HepG2 (cell line): ENCODE data around the gene WNK2. TPM values are rescaled to one million over a fixed set of nuclear protein-coding genes. Genes with fewer than 3 reads are reported as not detected.

Source experiments
- ATF4 ChIP-seq, 2 experiments: fragments of 450-650 bp in 1 of 2; sonication (generic) in 1 of 2; formaldehyde crosslinking; IDR thresholded peaks; 2 replicates each; pipeline versions ENCODE4 v1.5.0 to v1.8.0; 2020 to 2022; ENCODE audit warnings: mild to moderate bottlenecking in 1 of 2, missing genetic modification reagents in 1 of 2
- BORCS8-MEF2B ChIP-seq: sonication (generic); formaldehyde crosslinking; IDR thresholded peaks from 2 replicates; pipeline ENCODE4 v1.8.0; 2022; ENCODE audit warnings: mild to moderate bottlenecking, missing genetic modification reagents
- ETV5 ChIP-seq: IDR thresholded peaks from 2 replicates; pipeline ENCODE4 v1.6.1; 2018; ENCODE audit warnings: missing biosample characterization, missing genetic modification reagents, inconsistent platforms, borderline replicate concordance
- HOXA3 ChIP-seq: sonication (generic); formaldehyde crosslinking; IDR thresholded peaks from 2 replicates; pipeline ENCODE4 v1.5.0; 2020; ENCODE audit warnings: missing genetic modification reagents
- NFKB2 ChIP-seq: sonication (generic); formaldehyde crosslinking; IDR thresholded peaks from 2 replicates; pipeline ENCODE4 v1.4.0; 2020; ENCODE audit warnings: missing genetic modification reagents, borderline replicate concordance
- NR3C1 ChIP-seq: sonication (generic); formaldehyde crosslinking; IDR thresholded peaks from 2 replicates; pipeline ENCODE4 v1.4.0; 2020; ENCODE audit warnings: missing genetic modification reagents
- POGK ChIP-seq: sonication (generic); formaldehyde crosslinking; conservative IDR thresholded peaks from 2 replicates; pipeline ENCODE4 v1.8.0; 2022; ENCODE audit warnings: mild to moderate bottlenecking, moderate library complexity, missing genetic modification reagents
- RBM39 ChIP-seq: fragments of 200-400 bp; formaldehyde crosslinking; IDR thresholded peaks from one replicate; pipeline ENCODE4 v1.6.1; 2018; ENCODE audit warnings: antibody characterized with exemption, mild to moderate bottlenecking, low read depth, low read length; ENCODE audit not compliant: poor library complexity, severe bottlenecking
- RFX5 ChIP-seq: IDR thresholded peaks from 2 replicates; pipeline ENCODE4 v1.6.1; 2011; ENCODE audit warnings: low read depth, low read length, improper control_type of control experiment
- SP140L ChIP-seq: sonication (generic); formaldehyde crosslinking; IDR thresholded peaks from 2 replicates; pipeline ENCODE4 v1.4.0; 2020; ENCODE audit warnings: missing genetic modification reagents, borderline replicate concordance
- TEAD3 ChIP-seq: optimal IDR thresholded peaks from 2 replicates; pipeline ENCODE3; 2016; ENCODE audit warnings: borderline replicate concordance
- ZC3H4 ChIP-seq: sonication (generic); formaldehyde crosslinking; IDR thresholded peaks from 2 replicates; pipeline ENCODE4 v1.4.0; 2020; ENCODE audit warnings: missing genetic modification reagents, borderline replicate concordance
- ZNF468 ChIP-seq: sonication (generic); formaldehyde crosslinking; IDR thresholded peaks from 2 replicates; pipeline ENCODE4 v1.8.0; 2022; ENCODE audit warnings: mild to moderate bottlenecking, moderate library complexity, missing genetic modification reagents
- ZNF580 ChIP-seq: IDR thresholded peaks from 2 replicates; pipeline ENCODE4 v1.6.1; 2016; ENCODE audit warnings: low read depth, borderline replicate concordance
- ZNF652 ChIP-seq: IDR thresholded peaks from 2 replicates; pipeline ENCODE4 v1.6.1; 2016; ENCODE audit warnings: low read depth, borderline replicate concordance
- polyA plus RNA-seq, 8 experiments: library from polyadenylated mRNA; depleted of rRNA in 3 of 8; stranded (reverse) in 7 of 8; unstranded in 1 of 8; fragments of >200 nt; fragmentation: Illumina TruSeq in 4 of 8; extraction: Trizol in 4 of 8; gene quantifications; 2 replicates each; pipeline versions ENCODE4 v1.2.1 to v1.2.3, GENCODE V29; 2011 to 2016; ENCODE audit warnings: low read depth in 4 of 8, missing spikeins in 1 of 8, mixed read lengths in 1 of 8; ENCODE audit not compliant: insufficient read depth in 1 of 8
- total RNA-seq, 5 experiments: library from RNA; depleted of rRNA; stranded (reverse); fragments of >200 nt; fragmentation: Illumina TruSeq; extraction: Trizol; gene quantifications; 2 replicates each; pipeline ENCODE4 v1.2.3, GENCODE V29; 2016; ENCODE audit warnings: low read depth in 1 of 5
- TF ChIP-seq, protein P1 (sequence below): sonication (generic); formaldehyde crosslinking; IDR thresholded peaks from 2 replicates; pipeline ENCODE4 v1.5.0; 2020; ENCODE audit warnings: mild to moderate bottlenecking, missing genetic modification reagents
- TF ChIP-seq, protein P2 (sequence below): sonication (generic); formaldehyde crosslinking; IDR thresholded peaks from 2 replicates; pipeline ENCODE4 v1.4.0; 2020; ENCODE audit warnings: missing genetic modification reagents, borderline replicate concordance
- TF ChIP-seq, protein P3 (sequence below): fragments of 450-650 bp; IDR thresholded peaks from 2 replicates; pipeline ENCODE4 v1.6.1; 2017

Gene WNK2
- total and polyA plus RNA-seq, 2 of the 13 experiments (the other 11 are each of a cell fraction or from before 2014, with no cell fraction given), result 10.5 to 12.0 TPM

GRCh38 chr9:93299418-93300174, 115.7 kb downstream of the WNK2 start (continued):
- TF ChIP-seq ZNF580 (CRISPR knock-in tag) (peak; percentile 84; the same call in 1 of the 2 replicates), POGK (peak; percentile 80; the same call in 1 of the 2 replicates), SP140L (CRISPR knock-in tag) (no peak), TEAD3 (CRISPR knock-in tag) (peak; percentile 44), ZNF468 (CRISPR knock-in tag) (no peak), ATF4 (CRISPR knock-in tag; IDR thresholded peaks at IDR 0.05) (no peak), HOXA3 (CRISPR knock-in tag) (peak; percentile 83), ETV5 (peak; percentile 90), NFKB2 (no peak), ZC3H4 (peak; percentile 6; the same call in 1 of the 2 replicates), ZNF652 (CRISPR knock-in tag) (no peak), RFX5 (no peak), BORCS8-MEF2B (CRISPR knock-in tag) (peak; percentile 69; the same call in 1 of the 2 replicates), RBM39 (no peak), NR3C1 (CRISPR knock-in tag) (no peak)
- TF ChIP-seq, protein P1, sequence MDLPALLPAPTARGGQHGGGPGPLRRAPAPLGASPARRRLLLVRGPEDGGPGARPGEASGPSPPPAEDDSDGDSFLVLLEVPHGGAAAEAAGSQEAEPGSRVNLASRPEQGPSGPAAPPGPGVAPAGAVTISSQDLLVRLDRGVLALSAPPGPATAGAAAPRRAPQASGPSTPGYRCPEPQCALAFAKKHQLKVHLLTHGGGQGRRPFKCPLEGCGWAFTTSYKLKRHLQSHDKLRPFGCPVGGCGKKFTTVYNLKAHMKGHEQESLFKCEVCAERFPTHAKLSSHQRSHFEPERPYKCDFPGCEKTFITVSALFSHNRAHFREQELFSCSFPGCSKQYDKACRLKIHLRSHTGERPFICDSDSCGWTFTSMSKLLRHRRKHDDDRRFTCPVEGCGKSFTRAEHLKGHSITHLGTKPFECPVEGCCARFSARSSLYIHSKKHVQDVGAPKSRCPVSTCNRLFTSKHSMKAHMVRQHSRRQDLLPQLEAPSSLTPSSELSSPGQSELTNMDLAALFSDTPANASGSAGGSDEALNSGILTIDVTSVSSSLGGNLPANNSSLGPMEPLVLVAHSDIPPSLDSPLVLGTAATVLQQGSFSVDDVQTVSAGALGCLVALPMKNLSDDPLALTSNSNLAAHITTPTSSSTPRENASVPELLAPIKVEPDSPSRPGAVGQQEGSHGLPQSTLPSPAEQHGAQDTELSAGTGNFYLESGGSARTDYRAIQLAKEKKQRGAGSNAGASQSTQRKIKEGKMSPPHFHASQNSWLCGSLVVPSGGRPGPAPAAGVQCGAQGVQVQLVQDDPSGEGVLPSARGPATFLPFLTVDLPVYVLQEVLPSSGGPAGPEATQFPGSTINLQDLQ (CRISPR knock-in tag), result 0 out of 2 replicates have a peak, but pooled peaks have one; percentile 73
- TF ChIP-seq, protein P2, sequence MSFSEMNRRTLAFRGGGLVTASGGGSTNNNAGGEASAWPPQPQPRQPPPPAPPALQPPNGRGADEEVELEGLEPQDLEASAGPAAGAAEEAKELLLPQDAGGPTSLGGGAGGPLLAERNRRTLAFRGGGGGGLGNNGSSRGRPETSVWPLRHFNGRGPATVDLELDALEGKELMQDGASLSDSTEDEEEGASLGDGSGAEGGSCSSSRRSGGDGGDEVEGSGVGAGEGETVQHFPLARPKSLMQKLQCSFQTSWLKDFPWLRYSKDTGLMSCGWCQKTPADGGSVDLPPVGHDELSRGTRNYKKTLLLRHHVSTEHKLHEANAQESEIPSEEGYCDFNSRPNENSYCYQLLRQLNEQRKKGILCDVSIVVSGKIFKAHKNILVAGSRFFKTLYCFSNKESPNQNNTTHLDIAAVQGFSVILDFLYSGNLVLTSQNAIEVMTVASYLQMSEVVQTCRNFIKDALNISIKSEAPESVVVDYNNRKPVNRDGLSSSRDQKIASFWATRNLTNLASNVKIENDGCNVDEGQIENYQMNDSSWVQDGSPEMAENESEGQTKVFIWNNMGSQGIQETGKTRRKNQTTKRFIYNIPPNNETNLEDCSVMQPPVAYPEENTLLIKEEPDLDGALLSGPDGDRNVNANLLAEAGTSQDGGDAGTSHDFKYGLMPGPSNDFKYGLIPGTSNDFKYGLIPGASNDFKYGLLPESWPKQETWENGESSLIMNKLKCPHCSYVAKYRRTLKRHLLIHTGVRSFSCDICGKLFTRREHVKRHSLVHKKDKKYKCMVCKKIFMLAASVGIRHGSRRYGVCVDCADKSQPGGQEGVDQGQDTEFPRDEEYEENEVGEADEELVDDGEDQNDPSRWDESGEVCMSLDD (CRISPR knock-in tag), result no peak
- TF ChIP-seq, protein P3, sequence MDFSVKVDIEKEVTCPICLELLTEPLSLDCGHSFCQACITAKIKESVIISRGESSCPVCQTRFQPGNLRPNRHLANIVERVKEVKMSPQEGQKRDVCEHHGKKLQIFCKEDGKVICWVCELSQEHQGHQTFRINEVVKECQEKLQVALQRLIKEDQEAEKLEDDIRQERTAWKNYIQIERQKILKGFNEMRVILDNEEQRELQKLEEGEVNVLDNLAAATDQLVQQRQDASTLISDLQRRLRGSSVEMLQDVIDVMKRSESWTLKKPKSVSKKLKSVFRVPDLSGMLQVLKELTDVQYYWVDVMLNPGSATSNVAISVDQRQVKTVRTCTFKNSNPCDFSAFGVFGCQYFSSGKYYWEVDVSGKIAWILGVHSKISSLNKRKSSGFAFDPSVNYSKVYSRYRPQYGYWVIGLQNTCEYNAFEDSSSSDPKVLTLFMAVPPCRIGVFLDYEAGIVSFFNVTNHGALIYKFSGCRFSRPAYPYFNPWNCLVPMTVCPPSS, result no peak
